ENCODE data around the gene ADAMTS19.

ADAMTS19 gene

DNA sequence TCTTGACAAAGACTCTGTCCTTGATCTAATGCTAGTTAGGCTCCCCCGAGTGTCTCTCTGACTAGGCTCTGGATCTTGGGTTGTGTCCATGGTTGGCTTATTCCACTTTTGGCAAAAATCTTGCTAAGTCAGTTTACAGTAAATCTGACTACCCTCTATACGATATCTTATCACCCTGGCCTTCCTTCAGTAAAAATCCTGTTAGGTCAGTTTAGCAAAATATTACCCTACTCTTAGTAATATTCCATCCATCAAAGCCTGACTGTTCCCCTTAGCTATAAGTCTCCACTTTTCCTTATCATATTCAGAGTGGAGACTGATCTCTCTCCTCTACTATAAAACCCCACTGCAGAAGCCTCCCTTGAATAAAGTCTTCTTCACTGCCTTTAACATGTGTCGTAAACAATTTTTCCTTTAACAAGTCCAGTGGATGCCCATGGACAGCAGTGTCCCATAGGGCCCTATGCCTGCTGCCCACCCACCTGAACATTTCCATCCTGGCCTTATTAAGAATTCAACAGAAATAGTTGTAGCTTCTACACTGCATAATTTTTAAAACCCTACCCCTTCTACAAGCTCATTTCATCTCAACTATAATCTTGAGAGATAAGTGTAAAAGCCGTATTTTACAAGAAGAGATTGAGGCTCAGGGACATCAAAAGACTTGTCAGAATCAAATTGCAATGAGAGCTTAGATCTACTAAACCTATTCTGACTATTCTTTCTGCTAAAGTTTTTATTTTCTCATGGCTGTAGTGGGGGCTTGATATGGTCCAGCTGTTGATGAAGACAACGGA, 310.1 kb downstream of the ADAMTS19 start:
- no peak for DNase-seq

GRCh38 chr5:129771058-129771838, 311.1 kb downstream of the ADAMTS19 start:
- peak; percentile 79 for DNase-seq

GRCh38 chr5:129773376-129773775, 313.3 kb downstream of the ADAMTS19 start:
- no peak for DNase-seq

DNA sequence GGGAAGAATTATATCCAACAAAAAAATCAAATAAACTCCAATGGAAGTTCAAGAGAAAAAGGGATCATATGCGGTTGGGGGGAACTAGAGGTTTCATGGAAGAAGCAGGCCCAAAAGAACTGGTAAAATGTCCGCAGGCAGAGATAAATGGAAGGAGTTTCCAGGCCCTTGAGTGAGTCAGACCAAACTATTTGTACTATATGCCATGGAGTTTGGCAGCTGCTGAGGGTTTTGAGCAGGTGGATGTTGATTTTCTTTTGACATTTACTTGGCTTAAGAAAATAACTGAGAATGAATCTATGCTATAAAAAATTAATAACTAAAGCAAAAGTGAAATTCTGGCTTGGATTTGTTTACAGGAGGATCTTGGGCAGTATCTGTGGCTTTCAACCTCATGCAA, 321.5 kb downstream of the ADAMTS19 start:
- no peak for DNase-seq

Data from midbrain (tissue), 1 donor.